GM19099 (cell line): ENCODE measurements around the gene BTBD6.

ENCODE experiments used
- POLR2A ChIP-seq: IDR thresholded peaks from 3 replicates; pipeline ENCODE4 v1.6.1; 2011; ENCODE audit warnings: low read depth; ENCODE audit not compliant: insufficient read length; ENCODE audit errors: extremely low read depth

The BTBD6 gene

GRCh38 chr14:105272623-105273022 lies 24.3 kb downstream of the BTBD6 start:
- TF ChIP-seq POLR2A, result no peak

- TF ChIP-seq POLR2A, result no peak
Observed at GRCh38 chr14:105273062-105273461, 24.7 kb downstream of the BTBD6 start.

DNA sequence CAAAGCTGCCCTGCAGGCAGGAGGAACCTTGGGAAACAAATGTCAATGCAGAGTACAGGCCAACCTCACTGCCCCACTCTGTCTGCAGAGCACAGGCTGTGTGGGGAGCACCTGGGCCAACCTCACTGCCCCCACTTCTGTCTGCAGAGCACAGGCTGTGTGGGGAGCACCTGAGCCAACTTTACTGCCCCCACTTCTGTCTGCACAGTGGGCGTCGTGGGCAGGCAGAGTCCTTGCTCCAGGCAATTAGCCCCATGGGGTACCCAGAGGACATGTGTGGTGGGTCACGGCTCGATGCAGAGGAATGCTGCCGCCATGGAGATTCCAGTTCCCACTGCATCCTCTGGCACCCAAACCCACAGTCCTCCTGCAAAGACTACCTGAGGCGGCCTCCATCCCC lies 26.3 kb downstream of the BTBD6 start:
- no peak for TF ChIP-seq POLR2A

DNA sequence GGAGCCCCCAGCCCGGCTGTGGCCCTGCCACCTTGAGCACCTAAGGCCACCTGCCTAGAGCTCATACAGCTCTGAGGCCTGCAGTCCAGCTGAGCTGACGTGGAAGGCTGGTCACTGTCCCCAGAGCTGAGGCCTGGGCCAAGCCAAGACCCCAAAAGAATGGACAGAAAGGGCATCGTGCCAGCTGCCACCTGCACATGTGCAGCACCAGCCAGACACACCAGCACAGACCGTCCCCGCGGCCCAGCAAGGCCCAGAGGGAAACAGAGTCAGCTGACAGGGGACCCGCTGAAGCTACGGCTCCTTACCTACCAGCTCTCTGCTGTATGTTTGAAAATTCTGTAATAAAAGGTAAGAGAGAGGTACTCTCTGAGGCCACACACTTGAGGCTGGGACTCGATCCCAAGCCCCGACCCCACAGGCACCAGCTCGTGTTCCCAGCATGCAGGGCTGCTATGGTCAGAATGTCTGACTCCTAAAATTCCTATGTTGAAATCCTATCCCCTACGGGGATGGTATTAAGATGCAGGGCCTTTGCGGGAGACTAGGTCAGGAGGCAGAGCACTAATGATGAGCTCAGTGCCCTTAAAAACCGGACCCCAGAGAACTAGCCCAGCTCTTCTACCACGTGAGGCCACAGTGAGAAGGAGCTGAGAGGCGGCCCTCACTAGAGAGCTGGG lies 27.1 kb downstream of the BTBD6 start:
- no peak for TF ChIP-seq POLR2A

DNA sequence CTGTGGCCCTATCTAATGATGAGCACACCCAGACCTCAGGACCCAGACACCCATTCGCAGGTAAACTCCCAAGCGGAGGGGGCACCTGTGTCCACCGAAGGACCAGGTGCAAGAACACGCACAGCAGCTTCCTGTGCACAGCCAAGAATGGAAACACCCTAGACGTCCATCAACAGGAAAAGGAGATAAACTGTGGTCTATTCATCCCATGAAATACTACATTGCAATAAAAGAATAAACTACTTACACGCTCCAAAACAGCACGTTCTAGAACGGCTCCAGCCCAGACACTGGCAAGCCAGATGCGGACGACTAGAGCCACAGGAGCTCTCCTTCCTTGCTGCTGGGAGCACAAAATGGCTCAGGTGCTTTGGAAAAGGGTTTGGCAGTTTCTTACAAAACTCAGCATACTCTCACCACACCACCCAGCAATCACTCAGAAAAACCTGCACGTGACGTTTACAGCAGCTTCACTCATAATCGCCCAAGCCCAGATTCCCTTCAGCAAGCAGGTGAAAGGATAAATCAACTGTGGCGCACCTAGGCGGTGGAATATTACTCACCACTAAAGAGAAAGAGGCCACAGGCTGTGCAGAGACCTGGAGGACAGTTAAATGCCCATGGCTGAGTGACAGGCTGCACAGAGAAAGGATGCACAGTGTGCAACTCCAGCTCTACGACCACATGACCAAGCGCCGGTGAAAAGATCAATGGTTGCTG lies 31.5 kb downstream of the BTBD6 start:
- TF ChIP-seq POLR2A, result no peak

DNA sequence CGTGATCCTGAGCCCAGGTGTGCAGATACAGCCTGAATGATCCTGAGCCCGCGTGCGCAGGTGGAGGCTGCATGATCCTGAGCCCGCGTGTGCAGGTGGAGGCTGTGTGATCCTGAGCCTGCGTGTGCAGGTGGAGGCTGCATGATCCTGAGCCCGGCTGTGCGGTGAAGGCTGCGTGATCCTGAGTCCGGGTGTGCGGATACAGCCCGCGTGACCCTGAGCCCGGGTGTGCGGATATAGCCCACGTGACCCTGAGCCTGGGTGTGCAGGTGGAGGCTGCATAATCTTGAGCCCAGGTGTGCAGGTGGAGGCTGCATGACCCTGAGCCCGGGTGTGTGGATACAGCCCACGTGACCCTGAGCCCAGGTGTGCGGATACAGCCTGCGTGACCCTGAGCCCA lies 32.2 kb downstream of the BTBD6 start:
- no peak for TF ChIP-seq POLR2A

DNA sequence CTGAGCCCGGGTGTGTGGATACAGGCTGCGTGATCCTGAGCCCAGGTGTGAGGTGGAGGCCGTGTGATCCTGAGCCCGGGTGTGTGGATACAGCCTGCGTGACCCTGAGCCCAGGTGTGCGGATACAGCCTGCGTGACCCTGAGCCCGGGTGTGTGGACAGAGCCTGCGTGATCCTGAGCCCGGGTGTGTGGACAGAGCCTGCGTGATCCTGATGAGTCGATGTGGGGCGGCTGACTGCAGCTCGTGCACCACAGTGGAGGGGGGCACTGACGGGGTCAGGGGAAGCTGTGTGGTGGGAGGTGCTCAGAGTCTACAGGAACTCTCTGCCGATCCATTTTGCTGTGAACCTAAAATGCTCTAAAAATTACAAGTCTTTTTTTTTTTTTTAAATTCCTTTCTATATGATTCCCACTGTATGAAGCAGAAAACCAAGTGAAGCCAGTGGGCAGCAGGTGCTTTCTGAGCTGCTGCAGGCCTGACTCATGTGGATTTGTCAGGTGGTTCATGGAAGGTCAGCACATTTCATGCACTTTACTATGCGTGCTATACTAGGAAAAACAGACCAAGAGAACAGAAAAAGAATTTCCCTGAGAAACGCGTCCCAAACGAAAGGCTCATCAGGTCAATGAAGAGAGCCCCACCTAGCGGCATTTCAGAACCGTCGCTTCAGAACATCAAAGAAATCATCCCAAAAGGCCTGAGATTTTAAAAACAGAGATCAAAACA lies 33.2 kb downstream of the BTBD6 start:
- no peak for TF ChIP-seq POLR2A

GRCh38 chr14:105282098-105282725 lies 33.9 kb downstream of the BTBD6 start:
- TF ChIP-seq POLR2A, result no peak

GRCh38 chr14:105283028-105283427 lies 34.7 kb downstream of the BTBD6 start:
- TF ChIP-seq POLR2A, result no peak

- no peak for TF ChIP-seq POLR2A
Observed at GRCh38 chr14:105283899-105284298, 35.6 kb downstream of the BTBD6 start.

DNA sequence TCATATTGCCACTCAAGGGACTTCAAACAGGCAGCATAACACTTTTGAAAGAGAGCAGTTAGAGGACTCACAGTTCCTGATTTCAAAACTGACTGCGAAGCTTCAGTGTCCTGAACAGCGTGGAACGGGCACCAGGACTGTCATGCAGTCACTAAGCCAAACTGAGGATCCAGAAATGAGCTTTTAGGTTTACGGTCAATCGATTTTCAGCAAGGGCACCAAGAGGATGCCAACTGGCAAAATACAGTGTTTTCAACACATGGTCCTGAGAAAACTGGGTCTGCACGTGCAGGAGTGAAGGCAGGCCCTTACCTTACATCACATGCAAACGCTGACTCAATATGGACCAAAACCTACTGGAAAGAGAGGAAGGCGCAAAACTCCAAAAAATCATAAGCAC lies 36.8 kb downstream of the BTBD6 start:
- TF ChIP-seq POLR2A, result no peak

- TF ChIP-seq POLR2A, result no peak
Observed at GRCh38 chr14:105286759-105287144, 38.4 kb downstream of the BTBD6 start.

DNA sequence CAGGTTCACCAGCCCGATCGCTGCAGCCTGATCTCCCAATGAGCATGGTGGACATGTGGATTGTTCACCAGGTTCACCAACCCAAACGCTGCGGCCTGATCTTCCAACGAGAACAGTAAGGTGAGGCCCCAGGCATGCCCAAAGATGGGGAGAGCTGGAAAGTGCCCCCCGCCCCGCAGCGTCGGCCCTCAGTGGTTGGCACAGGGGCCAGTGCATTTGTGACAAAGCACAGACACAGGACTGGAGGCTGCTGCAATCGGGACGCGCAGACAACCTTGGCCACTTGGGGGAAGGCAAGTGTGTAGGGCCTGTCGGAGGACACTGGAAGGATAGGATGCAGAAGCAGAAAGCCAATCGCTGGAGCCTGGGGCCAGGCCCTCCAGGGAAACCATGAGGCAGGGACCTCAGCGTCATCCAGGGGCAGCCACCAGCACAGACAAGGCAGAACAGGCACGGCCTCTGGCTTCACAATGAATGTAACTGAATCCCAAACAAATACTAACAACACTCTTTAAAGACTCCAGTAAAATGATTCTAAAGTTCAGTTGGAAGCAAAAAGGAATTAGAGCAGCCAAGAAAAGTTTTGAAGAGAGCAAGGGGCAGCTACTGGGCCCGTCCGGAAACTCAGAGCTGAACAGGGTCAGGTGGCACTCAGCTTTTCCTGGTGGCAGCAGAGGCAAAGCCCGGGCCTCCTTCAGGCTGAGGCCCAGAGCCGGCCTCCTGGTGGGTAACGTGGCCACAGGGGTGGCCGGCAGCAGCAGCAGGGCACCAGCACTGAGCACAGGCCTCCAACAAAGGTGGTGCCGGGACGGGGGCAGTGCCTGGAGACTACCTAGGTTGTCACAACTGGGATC lies 39.1 kb downstream of the BTBD6 start:
- TF ChIP-seq POLR2A, result no peak

- TF ChIP-seq POLR2A, result no peak
Observed at GRCh38 chr14:105290621-105291346, 42.5 kb downstream of the BTBD6 start.
